ENCODE data around the gene EIF4B.

EIF4B gene

GRCh38 chr12:53074283-53074998, 68.2 kb downstream of the EIF4B start:
- intact Hi-C loops (cut with DNase I) = no loop called here
- DNase-seq = no peak

- intact Hi-C loops (cut with DNase I) = no loop called here
- DNase-seq = no peak
These were observed 68.7 kb downstream of the EIF4B start for GRCh38 chr12:53074999-53075370.

DNA sequence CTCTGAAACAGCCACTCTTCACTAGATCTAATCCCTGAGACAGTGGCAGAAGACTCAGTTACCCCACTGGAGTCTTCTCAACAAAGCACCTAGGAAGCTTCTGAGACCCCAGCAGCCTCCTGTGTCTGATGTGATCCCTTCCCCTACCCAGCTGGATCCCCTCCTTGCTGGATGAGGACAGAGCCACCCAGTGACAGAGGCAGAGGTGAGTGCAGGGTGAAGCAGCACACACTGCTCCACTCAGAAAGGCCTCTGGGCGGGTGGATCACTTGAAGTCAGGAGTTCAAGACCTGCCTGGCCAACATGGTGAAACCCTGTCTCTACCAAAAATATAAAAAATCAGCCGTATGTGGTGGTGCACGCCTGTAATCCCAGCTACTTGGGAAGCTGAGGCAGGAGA, 70.2 kb downstream of the EIF4B start:
- DNase-seq = no peak
- intact Hi-C loops (cut with DNase I) = no loop called here

DNA sequence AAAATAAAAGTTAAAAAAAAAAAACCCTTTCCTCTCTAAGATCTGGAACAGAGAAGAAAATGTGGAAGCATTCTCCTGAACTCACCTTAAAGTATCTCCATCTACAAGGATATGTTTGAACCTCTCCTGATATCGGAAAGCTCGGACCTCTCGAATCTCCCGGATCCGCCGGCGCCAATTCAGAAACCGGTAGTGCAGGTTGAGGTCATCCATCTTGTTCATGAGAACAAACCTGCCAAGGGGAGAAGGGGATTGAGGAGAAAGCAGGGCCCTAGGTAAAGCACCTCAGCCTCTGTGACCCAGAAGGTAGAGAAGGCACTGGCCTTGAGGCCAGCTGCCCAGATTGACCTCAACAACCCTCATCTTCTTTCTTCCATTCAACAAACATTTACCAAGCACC, 70.8 kb downstream of the EIF4B start:
- no peak for DNase-seq

DNA sequence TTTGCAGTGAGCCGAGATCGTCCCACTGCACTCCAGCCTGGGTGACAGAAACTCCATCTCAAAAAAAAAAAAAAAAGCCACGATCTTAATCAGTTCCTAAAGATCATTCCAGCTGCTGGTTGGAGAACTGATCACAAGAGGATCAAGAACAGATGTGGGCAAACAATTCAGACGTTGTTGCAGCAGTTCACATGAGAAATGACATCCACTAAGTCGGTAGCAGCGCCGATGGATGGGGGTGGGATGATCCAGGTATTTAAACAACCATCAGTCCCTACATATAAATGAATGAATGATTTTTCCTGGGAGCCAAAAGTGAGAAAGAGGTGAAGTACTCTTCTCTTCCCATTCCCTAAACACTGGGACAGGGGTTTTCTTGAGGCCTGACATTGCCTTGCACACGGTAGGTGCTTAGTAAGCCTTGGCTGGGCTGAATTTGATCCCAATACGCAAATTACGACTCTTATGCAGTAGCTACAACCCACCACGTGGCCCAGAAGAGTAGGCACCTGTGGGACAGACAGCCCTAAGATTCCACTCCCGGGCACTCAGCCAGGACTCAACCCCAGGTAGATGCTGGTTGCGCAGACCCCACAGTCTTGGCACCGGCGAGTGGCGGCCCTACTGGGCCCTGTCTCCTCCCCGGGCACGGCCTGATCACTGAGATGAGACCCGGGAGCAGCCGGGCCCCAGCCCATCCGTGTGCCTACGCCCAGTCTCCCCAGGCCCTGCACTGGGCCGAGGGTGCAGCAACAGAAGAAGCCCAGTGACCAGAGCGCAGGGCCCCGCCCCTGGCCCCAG, 72.4 kb downstream of the EIF4B start:
- intact Hi-C loops (cut with DNase I) = no loop called here

More for the DNA sequence above, 70.8 kb downstream of the EIF4B start:
- intact Hi-C loops (cut with DNase I) = no loop called here

DNA sequence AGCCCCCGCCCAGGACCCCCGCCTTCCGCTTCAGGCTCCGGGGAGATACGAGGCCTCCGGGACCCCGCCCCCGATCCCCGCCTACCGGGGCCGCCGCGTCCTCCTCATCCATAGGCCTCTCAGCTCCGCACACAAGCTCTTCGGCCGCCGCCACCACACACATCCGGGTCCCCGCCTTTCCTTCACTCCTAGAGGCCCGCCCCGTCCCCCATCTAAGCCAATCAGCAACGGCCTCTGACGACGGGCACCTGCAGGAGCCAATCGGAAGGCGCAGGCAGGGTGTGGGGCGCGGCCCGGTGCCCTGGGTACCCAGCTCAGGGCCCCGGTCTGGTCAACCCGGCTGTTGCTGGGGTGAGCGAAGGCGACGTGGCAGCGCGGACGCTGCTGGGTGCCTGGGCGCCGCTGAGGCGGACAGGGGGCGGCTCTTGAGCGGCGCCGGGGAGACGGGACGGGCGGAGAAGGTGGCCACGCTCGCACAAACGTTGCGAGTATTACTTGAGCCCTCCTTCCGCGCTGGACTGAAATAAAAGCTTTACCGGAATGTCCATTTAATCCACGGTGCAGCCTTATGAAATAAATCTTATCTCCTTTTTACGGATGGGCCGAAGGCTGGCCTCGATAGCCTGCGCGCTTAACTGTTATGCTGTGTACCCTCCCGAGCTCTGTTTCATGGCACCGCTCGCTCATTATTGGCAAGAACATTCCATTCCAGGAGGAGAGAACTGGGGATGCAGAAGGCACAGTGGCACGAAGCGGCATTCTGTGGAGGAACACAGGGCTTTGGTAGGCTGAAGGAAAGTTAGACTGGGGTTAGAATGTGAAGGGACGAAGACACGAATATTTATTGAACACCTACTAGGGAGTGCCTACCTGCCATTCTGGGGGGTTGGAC, 73.2 kb downstream of the EIF4B start, which contains the start of gene SPRYD3:
TSS of gene SPRYD3 (minus strand) at position 165 of the 892 bp plus-strand sequence. CDS start at position 108, 57 bp downstream.
- intact Hi-C loops (cut with DNase I) = no loop called here
- peak; percentile 95 to 99 (median 98) for DNase-seq

More for the DNA sequence above, 72.4 kb downstream of the EIF4B start:
- peak in 17 of 42 donors; percentile 28 to 71 (median 43) for DNase-seq

GRCh38 chr12:53082637-53083175, 76.5 kb downstream of the EIF4B start:
- intact Hi-C loops (cut with DNase I) = no loop called here
- DNase-seq = no peak

- no peak for DNase-seq
- intact Hi-C loops (cut with DNase I) = no loop called here
These were observed 80.1 kb downstream of the EIF4B start for GRCh38 chr12:53086361-53086760.

DNA sequence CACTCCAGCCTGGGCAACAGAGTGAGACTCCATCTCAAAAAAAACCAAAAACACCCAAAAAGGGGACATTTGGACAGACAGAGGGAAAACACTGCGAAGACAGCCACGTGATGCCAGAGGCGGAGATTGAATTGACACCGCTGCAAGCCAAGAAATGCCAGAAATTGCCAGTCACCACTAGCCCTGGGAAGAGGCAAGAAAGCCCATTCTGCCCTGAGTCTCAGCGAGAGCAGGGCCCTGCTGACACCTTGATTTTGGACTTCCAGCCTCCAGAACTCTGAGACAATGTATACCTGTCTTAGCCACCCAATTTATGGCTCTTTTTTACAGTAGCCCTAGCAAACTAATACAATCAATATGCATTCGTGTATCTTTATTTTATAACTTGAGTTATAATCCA, 83.8 kb downstream of the EIF4B start:
- intact Hi-C loops (cut with DNase I) = no loop called here
- DNase-seq = peak in 1 of 42 donors; percentile 27

DNA sequence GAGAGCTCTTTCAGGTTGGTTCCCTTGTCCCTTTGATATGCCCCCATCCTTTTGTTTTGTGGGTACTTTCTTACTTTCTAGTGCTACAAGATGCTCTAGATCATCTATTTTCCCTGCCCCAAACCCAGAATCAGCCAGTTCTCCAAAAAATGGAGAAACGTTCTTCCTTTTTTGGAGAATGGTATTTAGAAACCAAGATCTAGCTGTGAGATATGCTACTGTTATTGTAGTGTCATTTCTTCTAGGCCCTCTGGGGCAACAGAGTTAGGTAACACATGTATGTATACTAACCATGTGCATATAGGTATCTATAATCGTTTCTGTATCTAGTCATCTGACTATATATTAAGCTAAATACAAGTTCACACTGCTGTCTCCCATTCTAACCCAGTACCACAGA, 84.3 kb downstream of the EIF4B start:
- intact Hi-C loops (cut with DNase I) = no loop called here
- no peak for DNase-seq

DNA sequence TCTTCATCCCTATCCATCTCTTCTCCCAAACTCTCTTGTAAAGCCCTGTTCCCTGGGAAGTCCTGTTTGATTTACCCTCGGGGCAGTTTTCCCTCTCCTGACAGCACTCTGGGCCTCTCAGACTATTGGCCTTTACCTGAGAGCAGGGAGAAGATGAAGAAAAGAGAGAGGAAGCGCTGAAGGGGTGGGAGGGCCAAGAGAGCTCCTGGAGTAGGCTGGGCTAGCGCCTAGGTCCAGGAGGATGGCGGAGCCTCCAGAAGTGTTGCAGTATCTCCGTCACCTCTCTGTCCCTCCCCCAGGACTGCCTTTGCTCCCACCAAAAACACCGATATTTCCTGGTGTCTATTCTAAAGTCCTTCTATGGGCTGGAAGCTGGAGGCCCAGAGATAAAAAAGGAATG, 85.5 kb downstream of the EIF4B start:
- intact Hi-C loops (cut with DNase I) = no loop called here
- DNase-seq = no peak
